Frontal cortex (tissue), 4 donors: ENCODE measurements around the gene ZSCAN12. TPM values are rescaled to one million over a fixed set of nuclear protein-coding genes. Genes with fewer than 3 reads are reported as not detected.

Source experiments
- DNase-seq, 2 donors: peaks; one replicate each; pipeline ENCODE4 v3.0.0; 2012; ENCODE audit warnings: low spot score in 2 of 2
- FAIRE-seq: peaks from 2 replicates; lab custom pipeline; 2012; peaks lifted over from hg19 to GRCh38; lab: Jason Lieb, UNC
- small RNA-seq: library from RNA; depleted of rRNA; stranded (forward); fragments of <200 nt; gene quantifications from one replicate; pipeline ENCODE3, GENCODE V24; 2014
- total RNA-seq: library from RNA; depleted of rRNA; stranded (reverse); fragments of >200 nt; gene quantifications from one replicate; pipeline ENCODE4 v1.2.3, GENCODE V29; 2014
- donor health status: control.
- donor health status: control.
- donor health status: control.

The ZSCAN12 gene
- total RNA-seq, 1 donor from 2014 or later = 18.8 TPM

- no peak for DNase-seq
- no peak for FAIRE-seq
These were observed 64.4 kb downstream of the ZSCAN12 start for GRCh38 chr6:28335040-28335563.

GRCh38 chr6:28334286-28335039, 65.1 kb downstream of the ZSCAN12 start:
- DNase-seq (no peak), FAIRE-seq (no peak)

- no peak for DNase-seq
- no peak for FAIRE-seq
These were observed 65.9 kb downstream of the ZSCAN12 start for GRCh38 chr6:28333599-28334018.

- FAIRE-seq = no peak
These were observed 66.5 kb downstream of the ZSCAN12 start for GRCh38 chr6:28333047-28333446.

GRCh38 chr6:28330041-28330440, 69.5 kb downstream of the ZSCAN12 start:
- FAIRE-seq (no peak), DNase-seq (no peak)

More at GRCh38 chr6:28333047-28333446, 66.5 kb downstream of the ZSCAN12 start:
- no peak for DNase-seq

Small RNAs within 50 kb of the gene (small RNA-seq; reads per million reads assigned to genes)
- gene RNU2-45P = not detected

Other genes with a start within 250 kb of the ZSCAN12 start
- gene ZSCAN9, start 174.5 kb downstream of the ZSCAN12 start, total RNA-seq = 45.7 TPM
- 9.4 TPM for gene ZKSCAN4, start 147.5 kb downstream of the ZSCAN12 start, total RNA-seq
- gene NKAPL, start 140.4 kb downstream of the ZSCAN12 start, total RNA-seq = 3.7 TPM
- 36.3 TPM for gene ZSCAN26, start 132.6 kb downstream of the ZSCAN12 start, total RNA-seq
- gene PGBD1, start 118.2 kb downstream of the ZSCAN12 start, total RNA-seq = 19.2 TPM
- 13.5 TPM for gene ZSCAN31, start 63.6 kb downstream of the ZSCAN12 start, total RNA-seq
- 7.3 TPM for gene ZKSCAN3, start 49.8 kb downstream of the ZSCAN12 start, total RNA-seq
- gene ZSCAN23, start 43.7 kb upstream of the ZSCAN12 start, total RNA-seq = 11.0 TPM
- gene GPX6, start 116.0 kb upstream of the ZSCAN12 start, total RNA-seq = not detected
- not detected for gene GPX5, start 126.1 kb upstream of the ZSCAN12 start, total RNA-seq